Vagina (tissue), 2 donors: ENCODE results near the gene RCSD1. TPM values are rescaled to one million over a fixed set of nuclear protein-coding genes. Genes with fewer than 3 reads are reported as not detected.

Experiments
- DNase-seq, 2 donors: peaks; one replicate each; pipeline ENCODE4 v3.0.0-alpha.2; 2017; ENCODE audit errors: extremely low spot score in 2 of 2
- H3K27ac ChIP-seq: fragments of 200-600 bp; sonication (generic); one replicate; pipeline ENCODE4 v1.5.1; 2019
- H3K27me3 ChIP-seq: fragments of 200-600 bp; sonication (generic); one replicate; pipeline ENCODE4 v1.5.1; 2019
- H3K36me3 ChIP-seq, 2 donors: fragments of 200-600 bp; sonication (generic); one replicate each; pipeline ENCODE4 v1.5.1; 2017 to 2019
- H3K4me1 ChIP-seq: fragments of 200-600 bp; sonication (generic); one replicate; pipeline ENCODE4 v1.5.1; 2019
- H3K4me3 ChIP-seq, 2 donors: fragments of 200-600 bp; sonication (generic); 1 replicate in 1 of 2; 2 replicates in 1 of 2; pipeline ENCODE4 v1.5.1; 2016 to 2019
- H3K9me3 ChIP-seq: fragments of 200-600 bp; sonication (generic); one replicate; pipeline ENCODE4 v1.5.1; 2019
- POLR2A ChIP-seq, 2 donors: fragments of 450-650 bp; IDR thresholded peaks; one replicate each; pipeline ENCODE4 v1.6.1; 2017; ENCODE audit warnings: antibody characterized with exemption in 2 of 2, mild to moderate bottlenecking in 2 of 2, moderate library complexity in 2 of 2
- POLR2AphosphoS5 ChIP-seq, 2 donors: sonication (generic); formaldehyde crosslinking; IDR thresholded peaks; one replicate each; pipeline ENCODE4 v1.9.0; 2017; ENCODE audit warnings: antibody characterized with exemption in 2 of 2, mild to moderate bottlenecking in 2 of 2, low read depth in 1 of 2; ENCODE audit not compliant: insufficient read depth in 1 of 2
- intact Hi-C: fragments of 100-400 bp; cut with DNase I; formaldehyde crosslinking; loops from one replicate; pipeline ENCODE4 v1.15.1; 2023
- total RNA-seq: library from RNA; depleted of rRNA; stranded (reverse); fragments of >200 nt; gene quantifications from one replicate; pipeline ENCODE4 v1.2.3, GENCODE V29; 2016
- TF ChIP-seq, protein P1 (sequence below), 3 experiments: fragments of 450-650 bp in 2 of 3; fragments of 200-600 bp in 1 of 3; sonication (generic) in 1 of 3; IDR thresholded peaks; one replicate each; pipeline ENCODE4 v1.5.1; 2017 to 2019; ENCODE audit warnings: antibody characterized with exemption in 3 of 3, mild to moderate bottlenecking in 2 of 3, moderate library complexity in 2 of 3

RCSD1 gene
- total RNA-seq, 1 donor from 2014 or later: 11.5 TPM

DNA sequence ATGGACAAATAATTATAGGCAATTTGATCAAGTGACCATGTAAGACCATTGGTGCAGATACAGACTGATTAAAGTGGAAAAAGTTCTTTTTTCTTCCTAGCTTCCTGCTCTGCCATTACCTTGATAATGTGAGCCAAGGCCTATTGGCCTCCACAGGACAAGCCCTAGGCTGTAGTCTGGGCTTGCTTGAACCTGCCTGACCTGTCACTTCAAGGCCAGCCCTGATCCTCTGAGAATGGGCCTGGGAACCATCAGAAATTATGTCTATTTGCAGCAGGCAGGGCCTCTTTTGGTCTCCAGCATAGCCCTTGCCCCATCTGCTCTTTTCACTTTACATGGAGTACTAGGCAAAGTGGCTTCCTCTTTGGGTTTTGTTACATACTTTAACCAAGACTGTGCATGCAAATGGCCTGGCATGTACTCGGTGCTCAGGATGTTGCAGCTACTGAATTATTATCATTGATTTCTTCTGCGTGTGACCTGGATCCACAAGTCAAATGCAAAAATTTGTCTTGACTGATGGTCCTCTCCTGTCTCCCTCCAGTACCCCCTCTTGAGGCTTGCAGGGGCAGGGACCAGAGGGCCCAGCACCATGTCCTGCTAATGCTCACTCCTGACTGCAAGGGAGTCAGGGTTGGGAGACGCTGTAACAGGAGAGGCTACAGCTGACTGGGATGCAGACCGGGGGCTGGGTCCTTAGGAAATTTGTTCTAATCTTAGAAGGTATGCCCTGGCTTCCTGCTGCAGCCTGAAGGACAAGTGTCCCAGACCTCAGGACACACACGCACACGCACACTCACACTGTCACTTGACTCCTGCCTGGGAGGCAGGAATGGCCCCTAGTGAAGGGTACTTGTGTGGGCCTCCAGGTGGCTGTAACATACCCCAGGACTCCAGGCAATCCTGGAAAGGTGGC, 39.4 kb downstream of the RCSD1 start:
- Histone ChIP-seq H3K9me3 (no peaks in the 10 kb centered on the region), H3K36me3 (no peaks in the 10 kb centered on the region), H3K27ac (no peak overlapping the region), H3K4me3 (no peak overlapping the region), H3K27me3 (no peaks in the 10 kb centered on the region), H3K4me1 (peaks cover 21% of the 10 kb centered on the region)
- TF ChIP-seq POLR2AphosphoS5 (IDR thresholded peaks at IDR 0.05; ENCODE audit: insufficient read depth in 1 of 2, low read depth in 1 of 2) (no peak), POLR2A (IDR thresholded peaks at IDR 0.05) (no peak)
- TF ChIP-seq, protein P1, sequence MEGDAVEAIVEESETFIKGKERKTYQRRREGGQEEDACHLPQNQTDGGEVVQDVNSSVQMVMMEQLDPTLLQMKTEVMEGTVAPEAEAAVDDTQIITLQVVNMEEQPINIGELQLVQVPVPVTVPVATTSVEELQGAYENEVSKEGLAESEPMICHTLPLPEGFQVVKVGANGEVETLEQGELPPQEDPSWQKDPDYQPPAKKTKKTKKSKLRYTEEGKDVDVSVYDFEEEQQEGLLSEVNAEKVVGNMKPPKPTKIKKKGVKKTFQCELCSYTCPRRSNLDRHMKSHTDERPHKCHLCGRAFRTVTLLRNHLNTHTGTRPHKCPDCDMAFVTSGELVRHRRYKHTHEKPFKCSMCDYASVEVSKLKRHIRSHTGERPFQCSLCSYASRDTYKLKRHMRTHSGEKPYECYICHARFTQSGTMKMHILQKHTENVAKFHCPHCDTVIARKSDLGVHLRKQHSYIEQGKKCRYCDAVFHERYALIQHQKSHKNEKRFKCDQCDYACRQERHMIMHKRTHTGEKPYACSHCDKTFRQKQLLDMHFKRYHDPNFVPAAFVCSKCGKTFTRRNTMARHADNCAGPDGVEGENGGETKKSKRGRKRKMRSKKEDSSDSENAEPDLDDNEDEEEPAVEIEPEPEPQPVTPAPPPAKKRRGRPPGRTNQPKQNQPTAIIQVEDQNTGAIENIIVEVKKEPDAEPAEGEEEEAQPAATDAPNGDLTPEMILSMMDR (IDR thresholded peaks at IDR 0.05): no peak
- intact Hi-C loops: no loop called here
- no peak for DNase-seq

DNA sequence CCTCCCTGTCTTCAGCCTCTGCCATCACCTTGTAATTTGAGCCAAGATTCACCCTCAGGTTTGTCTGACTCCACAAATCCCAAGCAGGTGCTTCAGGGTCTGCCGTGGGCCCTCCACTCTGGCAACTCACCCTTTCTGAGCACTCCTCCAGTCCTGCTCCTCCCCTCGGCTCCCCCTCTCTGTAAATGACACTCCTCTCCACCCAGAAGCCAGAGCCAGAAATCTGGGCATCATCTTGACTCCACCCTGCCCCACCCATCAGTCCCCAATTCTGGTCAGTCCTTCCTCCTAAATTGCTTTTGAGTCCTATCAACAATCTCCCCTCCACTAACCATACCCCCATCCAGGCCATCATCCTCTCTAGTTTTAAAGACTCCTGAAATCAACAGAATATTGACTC, 40.5 kb downstream of the RCSD1 start:
- TF ChIP-seq POLR2A (IDR thresholded peaks at IDR 0.05) (no peak), POLR2AphosphoS5 (IDR thresholded peaks at IDR 0.05; ENCODE audit: insufficient read depth in 1 of 2, low read depth in 1 of 2) (no peak)
- TF ChIP-seq, protein P1 (IDR thresholded peaks at IDR 0.05): no peak
- H3K9me3 ChIP-seq: no peaks in the 10 kb centered on the region
- peaks cover 21% of the 10 kb centered on the region for H3K4me1 ChIP-seq
- no peak overlapping the region for H3K4me3 ChIP-seq
- no peaks in the 10 kb centered on the region for H3K36me3 ChIP-seq
- no peak for DNase-seq
- intact Hi-C loops: no loop called here
- H3K27ac ChIP-seq: no peak overlapping the region
- H3K27me3 ChIP-seq: no peaks in the 10 kb centered on the region

DNA sequence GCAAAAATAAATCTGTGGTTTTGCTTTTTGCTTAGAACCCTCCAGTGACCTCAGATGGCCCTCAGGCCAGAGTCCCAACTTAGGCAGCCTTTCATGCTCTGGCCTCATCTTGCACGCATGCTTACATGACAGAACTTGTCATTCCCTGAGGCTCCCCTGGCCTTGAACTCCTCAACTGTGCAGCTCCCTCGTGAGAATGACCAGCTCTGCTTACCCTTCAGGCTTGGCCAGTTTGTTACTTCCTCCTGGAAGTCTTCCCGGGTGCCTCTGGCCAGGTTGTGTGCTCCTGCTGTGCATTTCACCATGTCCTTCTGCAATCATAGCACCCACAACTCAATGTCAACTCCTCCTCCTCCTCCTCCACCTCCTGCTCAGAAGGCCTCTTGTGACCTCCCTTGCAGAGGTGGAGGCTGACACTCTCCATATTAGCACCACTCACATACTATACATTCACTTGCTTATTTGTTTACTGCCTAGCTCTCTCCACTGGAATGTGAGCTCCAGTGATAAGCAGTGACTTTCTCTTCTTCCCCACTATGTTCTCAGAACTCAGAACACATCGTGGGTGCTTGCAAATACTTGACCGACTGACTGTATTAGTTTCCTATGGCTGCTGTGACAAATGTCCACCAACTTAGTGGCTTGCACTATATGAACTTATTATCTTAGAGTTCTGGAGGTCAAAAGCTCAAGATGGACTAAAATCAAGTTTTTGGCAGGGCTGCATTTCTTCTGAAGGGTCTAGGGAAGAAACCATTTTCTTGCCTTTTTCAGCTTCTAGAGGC, 41.9 kb downstream of the RCSD1 start:
- Histone ChIP-seq H3K4me3 (no peak overlapping the region), H3K36me3 (no peaks in the 10 kb centered on the region), H3K4me1 (peaks cover 21% of the 10 kb centered on the region)

DNA sequence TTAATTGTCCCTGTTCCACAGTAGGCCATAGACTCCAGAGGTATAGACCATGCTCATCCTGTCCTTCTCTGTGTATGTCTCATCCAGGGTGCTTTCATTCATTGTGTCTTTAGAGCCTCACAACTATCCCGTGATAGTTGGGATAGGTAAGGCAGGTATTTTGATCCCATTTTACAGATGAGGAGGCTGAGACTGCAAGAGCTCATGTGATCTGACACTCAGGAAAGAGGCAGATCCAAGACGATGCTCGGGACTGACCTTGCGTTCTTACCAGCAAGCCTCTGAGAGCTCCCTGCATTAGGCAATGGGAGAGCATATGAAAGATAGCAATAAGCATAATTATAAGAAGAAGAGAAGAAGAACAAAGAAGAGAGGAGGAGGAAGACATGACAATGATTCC, 42.8 kb downstream of the RCSD1 start:
- H3K27me3 ChIP-seq: no peaks in the 10 kb centered on the region
- DNase-seq: no peak
- intact Hi-C loops: no loop called here
- no peak overlapping the region for H3K4me3 ChIP-seq
- TF ChIP-seq POLR2AphosphoS5 (IDR thresholded peaks at IDR 0.05; ENCODE audit: insufficient read depth in 1 of 2, low read depth in 1 of 2): no peak
- TF ChIP-seq, protein P1 (IDR thresholded peaks at IDR 0.05): no peak
- no peak for TF ChIP-seq POLR2A (IDR thresholded peaks at IDR 0.05)
- H3K36me3 ChIP-seq: no peaks in the 10 kb centered on the region
- H3K4me1 ChIP-seq: peaks cover 21% of the 10 kb centered on the region
- H3K27ac ChIP-seq: no peak overlapping the region
- H3K9me3 ChIP-seq: no peaks in the 10 kb centered on the region

More for the DNA sequence above, 41.9 kb downstream of the RCSD1 start:
- intact Hi-C loops: no loop called here
- H3K9me3 ChIP-seq: no peaks in the 10 kb centered on the region
- H3K27ac ChIP-seq: no peak overlapping the region
- H3K27me3 ChIP-seq: no peaks in the 10 kb centered on the region
- TF ChIP-seq, protein P1 (IDR thresholded peaks at IDR 0.05): no peak
- TF ChIP-seq POLR2AphosphoS5 (IDR thresholded peaks at IDR 0.05; ENCODE audit: insufficient read depth in 1 of 2, low read depth in 1 of 2) (no peak), POLR2A (IDR thresholded peaks at IDR 0.05) (no peak)
- no peak for DNase-seq
